Pancreas (tissue), 10 donors: ENCODE results near the gene SREBF2. TPM values are rescaled to one million over a fixed set of nuclear protein-coding genes. Genes with fewer than 3 reads are reported as not detected.
A peak's percentile ranks its signal among the peaks of the same experiment; 100 is the strongest.

Experiments used
- ATAC-seq, 4 donors: fragments of 200-7000 bp; cut with Tn5 transposase; one replicate each; pipeline versions ENCODE4 v1.8.0 to v1.9.1; 2020; ENCODE audit warnings: mild to moderate bottlenecking in 4 of 4, moderate library complexity in 4 of 4
- DNase-seq, 6 donors: peaks; one replicate each; pipeline ENCODE4 v3.0.0-alpha.2; 2020
- FAIRE-seq: peaks from 2 replicates; lab custom pipeline; 2012; peaks lifted over from hg19 to GRCh38; lab: Jason Lieb, UNC
- H3K27ac ChIP-seq, 4 donors: fragments of 200-600 bp; sonication (generic); 1 replicate in 3 of 4; 2 replicates in 1 of 4; pipeline versions ENCODE4 v1.5.0 to v1.8.0; 2020
- H3K27me3 ChIP-seq, 4 donors: fragments of 200-600 bp; one replicate each; pipeline ENCODE4 v1.8.0; 2021
- H3K36me3 ChIP-seq, 3 donors: fragments of 200-600 bp; sonication (generic) in 1 of 3; one replicate each; pipeline versions ENCODE4 v1.5.0 to v1.8.0; 2020 to 2021
- H3K4me1 ChIP-seq, 3 donors: fragments of 200-600 bp; one replicate each; pipeline ENCODE4 v1.8.0; 2021
- H3K4me3 ChIP-seq, 4 donors: fragments of 200-600 bp; sonication (generic) in 2 of 4; one replicate each; pipeline versions ENCODE4 v1.5.0 to v1.8.0; 2020 to 2021
- H3K9me3 ChIP-seq, 4 donors: fragments of 200-600 bp; one replicate each; pipeline ENCODE4 v1.8.0; 2021
- WGBS, 2 donors: extraction: QIAGEN DNeasy Blood & Tissue Kit; methylation state at CpG; one replicate each; pipeline ENCODE4 v1.1.7; 2013; 5-methylcytosine and 5-hydroxymethylcytosine counted together
- intact Hi-C, 3 donors: fragments of 100-400 bp; cut with DNase I; formaldehyde crosslinking; loops; one replicate each; pipeline versions ENCODE4 v1.11.1 to v1.14.2; 2022
- polyA plus RNA-seq, 2 donors: library from polyadenylated mRNA; stranded (reverse); fragments of 200-250 nt; gene quantifications; one replicate each; pipeline ENCODE4 v1.2.3, GENCODE V29; 2013
- total RNA-seq, 6 donors: library from RNA; stranded (reverse); fragmentation: NEBNext Ultra II Directional in 4 of 6; extraction: Animal tissue kit (Norgen Biotek cat#: 25700) in 4 of 6; gene quantifications; one replicate each; pipeline versions ENCODE4 v1.2.1 to v1.2.4, GENCODE V29; 2021 to 2023
- TF ChIP-seq, protein P1 (sequence below), 4 donors: fragments of 200-600 bp; sonication (generic) in 3 of 4; IDR thresholded peaks; one replicate each; pipeline versions ENCODE4 v1.5.0 to v1.8.0; 2021; ENCODE audit warnings: antibody characterized with exemption in 4 of 4
- donor health status: healthy with polysubstance abuse.
- donor health status: DM: no; HTN: no; CAD: no; lungs with moderate emphysema.
- donor health status: DM: no; HTN: no; CAD: no.
- donor health status: control.
- donor health status: control.
- donor health status: Bipolar disorder and iron deficiency.
- donor health status: DM: yes; HTN: yes; CAD: no.
- donor health status: DM: no; HTN: no; CAD: no.
- donor health status: DM: no; HTN: no; CAD: no.
- donor health status: DM: yes; HTN: yes; CAD: no.

Gene SREBF2
- total and polyA plus RNA-seq, 8 donors: 28.2 to 44.8 (median 34.6) TPM

DNA sequence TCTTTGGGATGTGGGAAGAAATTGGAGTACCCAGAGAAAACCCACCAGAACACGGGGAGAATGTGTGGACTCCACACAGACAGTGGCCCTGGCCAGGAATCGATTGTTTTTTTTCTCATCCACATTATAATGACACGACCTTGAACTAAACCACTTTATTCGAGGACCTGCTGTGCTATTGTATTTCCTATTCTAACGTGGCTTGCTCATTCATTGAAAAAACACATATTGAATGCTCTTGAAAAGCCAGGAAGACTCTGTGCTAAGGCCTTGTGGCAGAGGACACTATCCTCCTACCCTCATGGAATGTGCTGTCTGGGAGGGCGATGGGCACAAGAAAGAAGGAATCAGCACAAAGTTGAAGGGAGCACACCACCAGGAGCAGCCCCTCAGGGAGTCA lies 9.1 kb upstream of the SREBF2 start:
- WGBS, 2 donors: 52% methylated on average over 6 of the region's 6 CpGs
- no peak for FAIRE-seq

DNA sequence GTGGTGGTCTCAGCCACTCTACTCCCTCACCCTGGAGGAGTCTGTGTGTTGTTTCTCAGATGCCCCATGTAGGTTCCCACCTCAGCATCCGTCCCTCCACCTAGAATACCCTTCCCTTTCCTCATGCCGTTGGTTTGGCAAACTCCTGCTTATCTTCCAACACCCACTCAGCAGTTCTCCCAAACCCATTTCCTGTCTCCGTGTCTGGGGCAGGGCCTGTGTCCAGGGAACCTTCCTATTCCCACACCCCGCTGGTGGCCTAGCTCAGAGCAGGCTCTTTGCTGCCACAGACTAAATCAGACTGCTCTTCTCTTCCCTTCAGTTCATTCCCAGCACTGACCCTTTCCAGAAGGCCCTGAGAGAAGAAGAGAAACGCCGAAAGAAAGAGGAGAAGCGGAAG lies 7.5 kb upstream of the SREBF2 start:
- H3K36me3 ChIP-seq: no peaks in the 10 kb centered on the region
- H3K27ac ChIP-seq: peak overlapping the region in 1 of 4 donors; percentile 7
- intact Hi-C loops: loop anchor here in 2 of 3 donors (5.0 to 10.0 kb wide), 2 partner anchors 117 to 119 kb away; partner anchors contain the start of gene CENPM (in 1 of the 2)
- WGBS, 2 donors: 75% methylated on average over 7 of the region's 7 CpGs
- ATAC-seq (no peak), FAIRE-seq (no peak), DNase-seq (no peak)
- TF ChIP-seq, protein P1, sequence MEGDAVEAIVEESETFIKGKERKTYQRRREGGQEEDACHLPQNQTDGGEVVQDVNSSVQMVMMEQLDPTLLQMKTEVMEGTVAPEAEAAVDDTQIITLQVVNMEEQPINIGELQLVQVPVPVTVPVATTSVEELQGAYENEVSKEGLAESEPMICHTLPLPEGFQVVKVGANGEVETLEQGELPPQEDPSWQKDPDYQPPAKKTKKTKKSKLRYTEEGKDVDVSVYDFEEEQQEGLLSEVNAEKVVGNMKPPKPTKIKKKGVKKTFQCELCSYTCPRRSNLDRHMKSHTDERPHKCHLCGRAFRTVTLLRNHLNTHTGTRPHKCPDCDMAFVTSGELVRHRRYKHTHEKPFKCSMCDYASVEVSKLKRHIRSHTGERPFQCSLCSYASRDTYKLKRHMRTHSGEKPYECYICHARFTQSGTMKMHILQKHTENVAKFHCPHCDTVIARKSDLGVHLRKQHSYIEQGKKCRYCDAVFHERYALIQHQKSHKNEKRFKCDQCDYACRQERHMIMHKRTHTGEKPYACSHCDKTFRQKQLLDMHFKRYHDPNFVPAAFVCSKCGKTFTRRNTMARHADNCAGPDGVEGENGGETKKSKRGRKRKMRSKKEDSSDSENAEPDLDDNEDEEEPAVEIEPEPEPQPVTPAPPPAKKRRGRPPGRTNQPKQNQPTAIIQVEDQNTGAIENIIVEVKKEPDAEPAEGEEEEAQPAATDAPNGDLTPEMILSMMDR (IDR thresholded peaks at IDR 0.05): no peak
- H3K4me1 ChIP-seq: peaks cover 7 to 13% (median 9%) of the 10 kb centered on the region in 3 donors
- no peaks in the 10 kb centered on the region for H3K9me3 ChIP-seq
- H3K4me3 ChIP-seq: no peak overlapping the region
- no peaks in the 10 kb centered on the region for H3K27me3 ChIP-seq

More for the DNA sequence above, 9.1 kb upstream of the SREBF2 start:
- H3K27ac ChIP-seq: no peak overlapping the region
- H3K4me3 ChIP-seq: no peak overlapping the region
- TF ChIP-seq, protein P1 (IDR thresholded peaks at IDR 0.05): no peak
- DNase-seq (no peak), ATAC-seq (no peak)
- peaks cover 7 to 13% (median 9%) of the 10 kb centered on the region in 3 donors for H3K4me1 ChIP-seq
- intact Hi-C loops: loop anchor here in 1 of 3 donors (10.0 kb wide), 1 partner anchor 121 kb away; the partner anchor contains the start of gene CENPM
- no peaks in the 10 kb centered on the region for H3K27me3 ChIP-seq
- H3K36me3 ChIP-seq: no peaks in the 10 kb centered on the region
- H3K9me3 ChIP-seq: no peaks in the 10 kb centered on the region

DNA sequence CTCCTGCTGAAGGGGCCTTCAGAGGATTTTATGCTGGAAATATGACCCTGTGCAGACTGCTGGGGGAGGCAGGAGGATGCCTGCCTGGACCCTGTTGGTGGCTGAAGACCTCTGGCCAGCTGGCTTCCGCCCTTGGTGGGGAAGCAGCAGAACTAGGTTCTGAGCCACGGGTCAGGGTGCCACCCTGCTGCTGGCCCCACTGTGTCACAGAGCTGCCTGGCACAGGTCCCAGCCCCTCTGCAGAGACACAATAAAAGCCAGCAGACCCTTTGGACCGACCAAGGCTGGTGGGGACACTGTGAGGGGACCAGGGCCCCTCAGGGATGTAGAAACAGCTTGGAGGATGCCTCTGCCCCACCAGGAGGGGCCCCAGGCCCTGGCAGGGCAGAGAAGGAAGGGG lies 6.9 kb upstream of the SREBF2 start:
- peak overlapping the region in 2 of 4 donors; percentile 7 to 11 for H3K27ac ChIP-seq
- WGBS, 2 donors: 57 to 64% methylated on average over 3 of the region's 3 CpGs
- no peaks in the 10 kb centered on the region for H3K9me3 ChIP-seq
- ATAC-seq (no peak), FAIRE-seq (no peak), DNase-seq (peak in 1 of 6 donors; percentile 52)
- TF ChIP-seq, protein P1 (IDR thresholded peaks at IDR 0.05): no peak
- intact Hi-C loops: loop anchor here in 2 of 3 donors (5.0 to 10.0 kb wide), 2 partner anchors 116 to 119 kb away; partner anchors contain the start of gene CENPM (in 1 of the 2)
- H3K4me3 ChIP-seq: no peak overlapping the region
- peaks cover 7 to 13% (median 9%) of the 10 kb centered on the region in 3 donors for H3K4me1 ChIP-seq
- no peaks in the 10 kb centered on the region for H3K36me3 ChIP-seq
- no peaks in the 10 kb centered on the region for H3K27me3 ChIP-seq

DNA sequence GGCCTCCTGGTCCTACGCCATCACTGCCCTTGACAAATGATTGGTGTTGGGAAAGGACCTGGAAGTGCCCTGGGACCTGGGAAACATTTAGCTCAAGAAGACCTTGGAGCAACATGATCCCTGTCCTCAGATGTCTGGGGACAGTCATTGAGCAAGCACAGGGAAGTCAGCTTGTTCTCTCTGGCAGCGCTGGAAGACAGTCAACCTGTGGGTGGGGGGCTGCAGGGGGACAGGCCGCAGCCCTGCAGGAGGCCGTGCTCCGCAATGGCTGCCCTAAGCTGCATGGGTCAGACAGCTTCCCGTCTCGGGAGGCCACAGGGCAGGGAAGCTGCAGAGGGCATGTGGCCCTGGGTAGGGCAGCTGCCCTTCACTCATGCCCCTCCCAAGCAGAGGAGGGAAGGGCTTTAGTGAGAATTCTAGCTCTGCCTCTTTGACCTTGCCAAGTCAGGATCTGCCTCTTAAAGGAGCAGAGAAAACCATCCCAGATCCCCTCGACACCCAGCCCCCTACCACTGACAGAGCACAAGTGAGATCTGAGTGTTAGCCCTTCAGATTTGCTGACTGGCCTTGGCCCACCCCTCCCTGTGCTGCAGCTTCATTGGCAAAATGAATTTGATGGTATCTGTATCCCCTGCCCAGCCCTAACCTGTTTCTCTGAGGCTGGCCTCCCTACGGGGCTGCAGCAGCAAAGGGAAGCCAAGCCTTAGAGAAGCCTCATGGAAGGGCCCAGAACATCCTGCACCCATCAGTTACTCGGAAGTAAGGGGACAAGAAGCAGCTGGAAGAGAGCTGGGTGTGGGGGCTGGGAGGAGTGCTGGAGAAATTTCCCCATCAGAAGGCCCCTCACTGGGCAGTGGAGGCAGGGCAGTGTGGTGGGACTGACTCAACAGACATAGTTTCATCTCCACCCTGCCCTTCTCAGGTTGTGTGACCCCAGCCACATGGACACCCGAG lies 6.2 kb upstream of the SREBF2 start:
- ATAC-seq: peak; percentile 25 to 81 (median 73)
- intact Hi-C loops: loop anchor here in 2 of 3 donors (5.0 to 10.0 kb wide), 2 partner anchors 116 to 118 kb away; partner anchors contain the start of gene CENPM (in 1 of the 2)
- TF ChIP-seq, protein P1 (IDR thresholded peaks at IDR 0.05): no peak
- no peaks in the 10 kb centered on the region for H3K36me3 ChIP-seq
- peaks cover 7 to 13% (median 9%) of the 10 kb centered on the region in 3 donors for H3K4me1 ChIP-seq
- DNase-seq: peak in 2 of 6 donors; percentile 29 to 33
- no peaks in the 10 kb centered on the region for H3K9me3 ChIP-seq
- H3K27me3 ChIP-seq: no peaks in the 10 kb centered on the region
- H3K4me3 ChIP-seq: no peak overlapping the region
- no peak for FAIRE-seq
- WGBS, 2 donors: 44 to 48% methylated on average over 11 of the region's 11 CpGs
- H3K27ac ChIP-seq: peak overlapping the region in 2 of 4 donors; percentile 7 to 11
